Measurements from ENCODE around the gene PLPPR1.

GRCh38 chr9:101191723-101192122 is 163.2 kb downstream of the PLPPR1 start:
- TF ChIP-seq CTCF (IDR thresholded peaks at IDR 0.05) (no peak), POLR2AphosphoS5 (IDR thresholded peaks at IDR 0.05) (no peak), POLR2A (IDR thresholded peaks at IDR 0.05) (no peak)
